HepG2 (cell line): ENCODE data around the gene APLP1. TPM values are rescaled to one million over a fixed set of nuclear protein-coding genes. Genes with fewer than 3 reads are reported as not detected.

ENCODE experiments used
- ATAC-seq: fragments of 200-7000 bp; cut with Tn5 transposase; 3 replicates; pipeline ENCODE4 v1.9.1; 2020; ENCODE audit warnings: mild to moderate bottlenecking, moderate library complexity
- Bru-seq: library from RNA; stranded (reverse); fragments of 400-500 nt; gene quantifications from one replicate; lab custom pipeline; 2021; lab: Mats Ljungman, UMichigan
- BruChase-seq, 2 experiments: library from RNA; stranded (reverse); fragments of 400-500 nt; gene quantifications; one replicate each; lab custom pipeline; 2021; lab: Mats Ljungman, UMichigan
- BruUV-seq: library from RNA; stranded (reverse); fragments of 400-500 nt; replicated peaks from 2 replicates; lab custom pipeline; 2021; lab: Mats Ljungman, UMichigan
- CTCF ChIA-PET: fragments of 300-600 bp; formaldehyde crosslinking; extraction: SDS; loops from one replicate; lab custom pipeline; 2021; ENCODE audit warnings: low total read pairs, inconsistent platforms, low intra/inter-chr PET ratio; lab: Yijun Ruan, JAX
- POLR2A ChIA-PET: fragments of 350-600 bp; sonication (Branson Sonifier 250); formaldehyde crosslinking; loops from one replicate; lab custom pipeline; 2020; ENCODE audit warnings: antibody characterized with exemption, inconsistent platforms; lab: Yijun Ruan, JAX
- DNase-seq: peaks from one replicate; pipeline ENCODE4 v3.0.0-alpha.2; 2015; ENCODE audit warnings: low spot score
- FAIRE-seq: peaks from 3 replicates; lab custom pipeline; 2011; peaks lifted over from hg19 to GRCh38; lab: Jason Lieb, UNC
- H2AFZ ChIP-seq: one replicate; pipeline ENCODE4 v1.6.1; 2011; ENCODE audit warnings: low read length, inconsistent platforms
- H3K27ac ChIP-seq: fragments of 300-600 bp; 3 replicates; pipeline ENCODE4 v1.8.0; 2011; ENCODE audit warnings: mixed run types, mild to moderate bottlenecking, mixed read lengths, low read length, inconsistent platforms; ENCODE audit not compliant: insufficient read depth; ENCODE audit errors: extremely low read length
- H3K27me3 ChIP-seq, 2 experiments: fragments of 200-600 bp in 1 of 2; 2 replicates in 1 of 2; 3 replicates in 1 of 2; pipeline versions ENCODE4 v1.6.0 to v1.8.0; 2011; ENCODE audit warnings: low read length in 2 of 2, mild to moderate bottlenecking in 2 of 2, moderate library complexity in 2 of 2, inconsistent platforms in 1 of 2; ENCODE audit not compliant: insufficient read depth in 2 of 2, control insufficient read depth in 1 of 2
- H3K36me3 ChIP-seq, 2 experiments: fragments of 200-600 bp in 1 of 2; replicated peaks in 1 of 2; 2 replicates in 1 of 2; 3 replicates in 1 of 2; pipeline versions ENCODE4 v1.5.1 to v1.8.0; 2011; ENCODE audit warnings: low read length in 2 of 2, inconsistent platforms in 1 of 2; ENCODE audit not compliant: insufficient read depth in 2 of 2, control insufficient read depth in 1 of 2
- H3K4me1 ChIP-seq: 2 replicates; pipeline ENCODE4 v1.5.1; 2012; ENCODE audit warnings: low read length, inconsistent platforms; ENCODE audit not compliant: insufficient read depth
- H3K4me2 ChIP-seq: 2 replicates; pipeline ENCODE4 v1.6.0; 2011; ENCODE audit warnings: low read depth, low read length, inconsistent platforms
- H3K4me3 ChIP-seq, 3 experiments: fragments of 200-600 bp in 1 of 3; sonication (generic), shearing (Covaris generic) in 1 of 3; replicated peaks in 1 of 3; 2 replicates each; pipeline ENCODE4 v1.5.1; 2011 to 2016; ENCODE audit warnings: low read length in 3 of 3, inconsistent platforms in 2 of 3, low read depth in 2 of 3, mild to moderate bottlenecking in 2 of 3, control low read depth in 1 of 3, mixed read lengths in 1 of 3; ENCODE audit not compliant: insufficient read depth in 1 of 3
- H3K79me2 ChIP-seq: one replicate; pipeline ENCODE4 v1.6.1; 2011; ENCODE audit warnings: low read length, inconsistent platforms; ENCODE audit not compliant: insufficient read depth
- H3K9ac ChIP-seq: 2 replicates; pipeline ENCODE4 v1.6.0; 2011; ENCODE audit warnings: mild to moderate bottlenecking, low read depth, low read length, inconsistent platforms; ENCODE audit not compliant: insufficient read depth
- H3K9me3 ChIP-seq: 2 replicates; pipeline ENCODE4 v1.5.1; 2012; ENCODE audit warnings: mild to moderate bottlenecking, low read length
- H4K20me1 ChIP-seq: 2 replicates; pipeline ENCODE4 v1.6.0; 2011; ENCODE audit warnings: inconsistent platforms, mild to moderate bottlenecking, low read length, moderate library complexity; ENCODE audit not compliant: insufficient read depth
- HNRNPUL1 ChIP-seq: fragments of 200-400 bp; formaldehyde crosslinking; IDR thresholded peaks from 2 replicates; pipeline ENCODE4 v1.6.1; 2017; ENCODE audit warnings: low read depth, mild to moderate bottlenecking, low read length, moderate library complexity
- NFATC3 ChIP-seq: sonication (generic); formaldehyde crosslinking; IDR thresholded peaks from 2 replicates; pipeline ENCODE4 v1.5.1; 2020; ENCODE audit warnings: mild to moderate bottlenecking, missing genetic modification reagents
- ZFP62 ChIP-seq: sonication (generic); formaldehyde crosslinking; IDR thresholded peaks from 2 replicates; pipeline ENCODE4 v1.4.0; 2020; ENCODE audit warnings: missing genetic modification reagents
- ZNF326 ChIP-seq: sonication (generic); formaldehyde crosslinking; IDR thresholded peaks from 2 replicates; pipeline ENCODE4 v1.4.0; 2020; ENCODE audit warnings: missing genetic modification reagents, borderline replicate concordance
- WGBS: methylation state at CpG from one replicate; pipeline ENCODE4 v1.1.6; 2017; ENCODE audit warnings: low lambda C conversion rate; 5-methylcytosine and 5-hydroxymethylcytosine counted together
- in situ Hi-C: cut with HindIII; loops from 2 replicates; pipeline ENCODE4 v1.10.0; 2017; ENCODE audit warnings: low pct_unique_long_range_greater_than_20kb; ENCODE audit not compliant: extremely low pct_ligation_motif_present
- intact Hi-C: fragments of 100-400 bp; cut with micrococcal nuclease; formaldehyde crosslinking; loops from one replicate; pipeline ENCODE4 v1.10.0; 2022; ENCODE audit not compliant: unreplicated experiment
- long read RNA-seq, 2 experiments: library from RNA in 1 of 2; library from polyadenylated mRNA in 1 of 2; stranded (forward) in 1 of 2; unstranded in 1 of 2; transcript quantifications; one replicate each; pipeline ENCODE4 v2.0.0, GENCODE V29; 2019 to 2022
- polyA minus RNA-seq, 3 experiments: library from RNA; depleted of rRNA, polyadenylated mRNA; stranded (reverse); fragments of >200 nt; gene quantifications; 2 replicates each; pipeline ENCODE4 v1.2.3, GENCODE V29; 2011; ENCODE audit warnings: low replicate concordance in 1 of 3
- polyA plus RNA-seq, 8 experiments: library from polyadenylated mRNA; depleted of rRNA in 3 of 8; stranded (reverse) in 7 of 8; unstranded in 1 of 8; fragments of >200 nt; fragmentation: Illumina TruSeq in 4 of 8; extraction: Trizol in 4 of 8; gene quantifications; 2 replicates each; pipeline versions ENCODE4 v1.2.1 to v1.2.3, GENCODE V29; 2011 to 2016; ENCODE audit warnings: low read depth in 4 of 8, missing spikeins in 1 of 8, mixed read lengths in 1 of 8; ENCODE audit not compliant: insufficient read depth in 1 of 8
- total RNA-seq, 5 experiments: library from RNA; depleted of rRNA; stranded (reverse); fragments of >200 nt; fragmentation: Illumina TruSeq; extraction: Trizol; gene quantifications; 2 replicates each; pipeline ENCODE4 v1.2.3, GENCODE V29; 2016; ENCODE audit warnings: low read depth in 1 of 5
- TF ChIP-seq, protein P1 (sequence below): sonication (generic); formaldehyde crosslinking; IDR thresholded peaks from 2 replicates; pipeline ENCODE4 v1.8.1; 2023; ENCODE audit warnings: mild to moderate bottlenecking, missing genetic modification reagents
- TF ChIP-seq, protein P2 (sequence below): sonication (generic); formaldehyde crosslinking; IDR thresholded peaks from 2 replicates; pipeline ENCODE4 v1.4.0; 2020; ENCODE audit warnings: missing genetic modification reagents
- TF ChIP-seq, protein P3 (sequence below): sonication (generic); formaldehyde crosslinking; IDR thresholded peaks from 2 replicates; pipeline ENCODE4 v1.5.1; 2020; ENCODE audit warnings: missing genetic modification reagents, mild to moderate bottlenecking, borderline replicate concordance
- TF ChIP-seq, protein P4 (sequence below): sonication (generic); formaldehyde crosslinking; IDR thresholded peaks from 2 replicates; pipeline ENCODE4 v1.8.0; 2022; ENCODE audit warnings: mild to moderate bottlenecking, missing genetic modification reagents

Gene APLP1
- total RNA-seq (2016; rRNA removed; fragmentation: Illumina TruSeq; extraction: Trizol) (2.3 and 2.9 TPM in 2 replicates), polyA plus RNA-seq (2011; rRNA removed) (2.0 and 3.1 TPM in 2 replicates), polyA minus RNA-seq (2011; rRNA and poly(A)+ RNA removed; ENCODE audit: low replicate concordance) (0.51 and 2.8 TPM in 2 replicates), Bru-seq, nascent RNA (percentile 31 among the genes with signal in this experiment), BruChase-seq, experiment 1, labeled RNA remaining after a 6-hour chase (percentile 43 among the genes with signal in this experiment), BruChase-seq, experiment 2, labeled RNA remaining after a 2-hour chase (percentile 38 among the genes with signal in this experiment)
- 0.79 and 1.7 TPM in 2 replicates for total RNA-seq (2016; cell fraction: cytosol; rRNA removed; fragmentation: Illumina TruSeq; extraction: Trizol; ENCODE audit: low read depth)
- total RNA-seq (2016; cell fraction: insoluble cytoplasmic fraction; rRNA removed; fragmentation: Illumina TruSeq; extraction: Trizol), result 0.65 and 3.2 TPM in 2 replicates
- 0.83 and 1.4 TPM in 2 replicates for total RNA-seq (2016; cell fraction: membrane; rRNA removed; fragmentation: Illumina TruSeq; extraction: Trizol)
- total RNA-seq (2016; cell fraction: nucleus; rRNA removed; fragmentation: Illumina TruSeq; extraction: Trizol), result 2.7 and 3.8 TPM in 2 replicates
- 1.0 and 2.3 TPM in 2 replicates for polyA plus RNA-seq (2011; cell fraction: cytosol; rRNA removed)
- 2.4 and 4.2 TPM in 2 replicates for polyA plus RNA-seq (2011; cell fraction: nucleus; rRNA removed)
- polyA plus RNA-seq (2012), result 0.70 and 1.2 TPM in 2 replicates
- 1.1 and 1.4 TPM in 2 replicates for polyA plus RNA-seq (2016; cell fraction: cytosol; fragmentation: Illumina TruSeq; extraction: Trizol; ENCODE audit: low read depth)
- 1.4 and 4.4 TPM in 2 replicates for polyA plus RNA-seq (2016; cell fraction: insoluble cytoplasmic fraction; fragmentation: Illumina TruSeq; extraction: Trizol; ENCODE audit: low read depth)
- 2.2 and 3.5 TPM in 2 replicates for polyA plus RNA-seq (2016; cell fraction: membrane; fragmentation: Illumina TruSeq; extraction: Trizol; ENCODE audit: low read depth)
- polyA plus RNA-seq (2016; cell fraction: nucleus; fragmentation: Illumina TruSeq; extraction: Trizol; ENCODE audit: insufficient read depth, low read depth), result 9.5 and 10.5 TPM in 2 replicates
- 0.35 and 1.8 TPM in 2 replicates for polyA minus RNA-seq (2011; cell fraction: cytosol; rRNA and poly(A)+ RNA removed)
- 1.2 TPM in 1 of 2 replicates, not detected in the other for polyA minus RNA-seq (2011; cell fraction: nucleus; rRNA and poly(A)+ RNA removed)
- long read RNA-seq, experiment 1, partial matches to known transcripts, result 0 of 3 reads
- long read RNA-seq, experiment 1, other reads (novel, unspliced or antisense), result 2 of 3 reads
- long read RNA-seq, experiment 2, partial matches to known transcripts, result 1 of 6 reads
- long read RNA-seq, experiment 2, other reads (novel, unspliced or antisense), result 5 of 6 reads

DNA sequence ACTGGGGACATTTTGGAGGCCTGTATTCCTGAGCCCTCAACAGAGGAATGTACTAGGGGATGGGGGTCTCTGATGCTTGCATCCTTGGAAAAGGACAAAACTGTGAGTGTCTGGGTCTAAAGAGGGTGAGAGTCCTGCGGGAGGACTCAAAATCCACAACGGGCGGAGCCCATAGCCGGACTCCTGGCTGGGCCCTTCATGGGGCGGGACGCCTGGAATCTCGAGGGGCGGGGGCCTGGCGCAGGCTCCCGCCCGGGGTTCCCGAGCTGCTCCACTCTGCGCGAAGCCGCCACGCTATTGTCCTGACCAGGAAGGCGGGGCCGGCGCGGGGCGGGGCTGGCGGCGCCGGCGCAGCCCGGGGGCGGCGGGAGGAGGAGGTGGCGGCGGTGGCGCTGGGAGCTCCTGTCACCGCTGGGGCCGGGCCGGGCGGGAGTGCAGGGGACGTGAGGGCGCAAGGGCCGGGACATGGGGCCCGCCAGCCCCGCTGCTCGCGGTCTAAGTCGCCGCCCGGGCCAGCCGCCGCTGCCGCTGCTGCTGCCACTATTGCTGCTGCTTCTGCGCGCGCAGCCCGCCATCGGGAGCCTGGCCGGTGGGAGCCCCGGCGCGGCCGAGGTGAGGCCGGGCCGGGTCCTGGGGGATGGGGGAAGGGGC, at the start of gene APLP1:
Gene APLP1 (plus strand): TSS at position 403 of the 651 bp plus-strand sequence. CDS start 63 bp downstream, at position 466.
- no peak for FAIRE-seq
- TF ChIP-seq, protein P1, sequence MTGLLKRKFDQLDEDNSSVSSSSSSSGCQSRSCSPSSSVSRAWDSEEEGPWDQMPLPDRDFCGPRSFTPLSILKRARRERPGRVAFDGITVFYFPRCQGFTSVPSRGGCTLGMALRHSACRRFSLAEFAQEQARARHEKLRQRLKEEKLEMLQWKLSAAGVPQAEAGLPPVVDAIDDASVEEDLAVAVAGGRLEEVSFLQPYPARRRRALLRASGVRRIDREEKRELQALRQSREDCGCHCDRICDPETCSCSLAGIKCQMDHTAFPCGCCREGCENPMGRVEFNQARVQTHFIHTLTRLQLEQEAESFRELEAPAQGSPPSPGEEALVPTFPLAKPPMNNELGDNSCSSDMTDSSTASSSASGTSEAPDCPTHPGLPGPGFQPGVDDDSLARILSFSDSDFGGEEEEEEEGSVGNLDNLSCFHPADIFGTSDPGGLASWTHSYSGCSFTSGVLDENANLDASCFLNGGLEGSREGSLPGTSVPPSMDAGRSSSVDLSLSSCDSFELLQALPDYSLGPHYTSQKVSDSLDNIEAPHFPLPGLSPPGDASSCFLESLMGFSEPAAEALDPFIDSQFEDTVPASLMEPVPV, result no peak
- TF ChIP-seq ZFP62, result no peak
- TF ChIP-seq, protein P2, sequence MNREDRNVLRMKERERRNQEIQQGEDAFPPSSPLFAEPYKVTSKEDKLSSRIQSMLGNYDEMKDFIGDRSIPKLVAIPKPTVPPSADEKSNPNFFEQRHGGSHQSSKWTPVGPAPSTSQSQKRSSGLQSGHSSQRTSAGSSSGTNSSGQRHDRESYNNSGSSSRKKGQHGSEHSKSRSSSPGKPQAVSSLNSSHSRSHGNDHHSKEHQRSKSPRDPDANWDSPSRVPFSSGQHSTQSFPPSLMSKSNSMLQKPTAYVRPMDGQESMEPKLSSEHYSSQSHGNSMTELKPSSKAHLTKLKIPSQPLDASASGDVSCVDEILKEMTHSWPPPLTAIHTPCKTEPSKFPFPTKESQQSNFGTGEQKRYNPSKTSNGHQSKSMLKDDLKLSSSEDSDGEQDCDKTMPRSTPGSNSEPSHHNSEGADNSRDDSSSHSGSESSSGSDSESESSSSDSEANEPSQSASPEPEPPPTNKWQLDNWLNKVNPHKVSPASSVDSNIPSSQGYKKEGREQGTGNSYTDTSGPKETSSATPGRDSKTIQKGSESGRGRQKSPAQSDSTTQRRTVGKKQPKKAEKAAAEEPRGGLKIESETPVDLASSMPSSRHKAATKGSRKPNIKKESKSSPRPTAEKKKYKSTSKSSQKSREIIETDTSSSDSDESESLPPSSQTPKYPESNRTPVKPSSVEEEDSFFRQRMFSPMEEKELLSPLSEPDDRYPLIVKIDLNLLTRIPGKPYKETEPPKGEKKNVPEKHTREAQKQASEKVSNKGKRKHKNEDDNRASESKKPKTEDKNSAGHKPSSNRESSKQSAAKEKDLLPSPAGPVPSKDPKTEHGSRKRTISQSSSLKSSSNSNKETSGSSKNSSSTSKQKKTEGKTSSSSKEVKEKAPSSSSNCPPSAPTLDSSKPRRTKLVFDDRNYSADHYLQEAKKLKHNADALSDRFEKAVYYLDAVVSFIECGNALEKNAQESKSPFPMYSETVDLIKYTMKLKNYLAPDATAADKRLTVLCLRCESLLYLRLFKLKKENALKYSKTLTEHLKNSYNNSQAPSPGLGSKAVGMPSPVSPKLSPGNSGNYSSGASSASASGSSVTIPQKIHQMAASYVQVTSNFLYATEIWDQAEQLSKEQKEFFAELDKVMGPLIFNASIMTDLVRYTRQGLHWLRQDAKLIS, result no peak
- TF ChIP-seq NFATC3 (CRISPR knock-in tag), result no peak
- TF ChIP-seq HNRNPUL1, result no peak
- TF ChIP-seq, protein P3, sequence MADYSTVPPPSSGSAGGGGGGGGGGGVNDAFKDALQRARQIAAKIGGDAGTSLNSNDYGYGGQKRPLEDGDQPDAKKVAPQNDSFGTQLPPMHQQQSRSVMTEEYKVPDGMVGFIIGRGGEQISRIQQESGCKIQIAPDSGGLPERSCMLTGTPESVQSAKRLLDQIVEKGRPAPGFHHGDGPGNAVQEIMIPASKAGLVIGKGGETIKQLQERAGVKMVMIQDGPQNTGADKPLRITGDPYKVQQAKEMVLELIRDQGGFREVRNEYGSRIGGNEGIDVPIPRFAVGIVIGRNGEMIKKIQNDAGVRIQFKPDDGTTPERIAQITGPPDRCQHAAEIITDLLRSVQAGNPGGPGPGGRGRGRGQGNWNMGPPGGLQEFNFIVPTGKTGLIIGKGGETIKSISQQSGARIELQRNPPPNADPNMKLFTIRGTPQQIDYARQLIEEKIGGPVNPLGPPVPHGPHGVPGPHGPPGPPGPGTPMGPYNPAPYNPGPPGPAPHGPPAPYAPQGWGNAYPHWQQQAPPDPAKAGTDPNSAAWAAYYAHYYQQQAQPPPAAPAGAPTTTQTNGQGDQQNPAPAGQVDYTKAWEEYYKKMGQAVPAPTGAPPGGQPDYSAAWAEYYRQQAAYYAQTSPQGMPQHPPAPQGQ (CRISPR knock-in tag), result no peak
- TF ChIP-seq, protein P4, sequence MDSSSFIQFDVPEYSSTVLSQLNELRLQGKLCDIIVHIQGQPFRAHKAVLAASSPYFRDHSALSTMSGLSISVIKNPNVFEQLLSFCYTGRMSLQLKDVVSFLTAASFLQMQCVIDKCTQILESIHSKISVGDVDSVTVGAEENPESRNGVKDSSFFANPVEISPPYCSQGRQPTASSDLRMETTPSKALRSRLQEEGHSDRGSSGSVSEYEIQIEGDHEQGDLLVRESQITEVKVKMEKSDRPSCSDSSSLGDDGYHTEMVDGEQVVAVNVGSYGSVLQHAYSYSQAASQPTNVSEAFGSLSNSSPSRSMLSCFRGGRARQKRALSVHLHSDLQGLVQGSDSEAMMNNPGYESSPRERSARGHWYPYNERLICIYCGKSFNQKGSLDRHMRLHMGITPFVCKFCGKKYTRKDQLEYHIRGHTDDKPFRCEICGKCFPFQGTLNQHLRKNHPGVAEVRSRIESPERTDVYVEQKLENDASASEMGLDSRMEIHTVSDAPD (CRISPR knock-in tag), result no peak
- TF ChIP-seq ZNF326 (CRISPR knock-in tag), result no peak

More for the DNA sequence above, at the start of gene APLP1:
- peaks cover 16% of the 10 kb centered on the region for H3K4me1 ChIP-seq
- ChIA-PET POLR2A (no interaction called here), CTCF (no interaction called here)
- H3K27ac ChIP-seq, result no peak within 1 kb of the TSS
- intact Hi-C loops (no loop called here), in situ Hi-C loops (no loop called here)
- no peaks in the 10 kb centered on the region for H4K20me1 ChIP-seq
- H3K9ac ChIP-seq, result no peak within 1 kb of the TSS
- H3K9me3 ChIP-seq, result no peaks in the 10 kb centered on the region
- H3K4me3 ChIP-seq, result peak within 1 kb of the TSS; percentile 43 to 52 (median 47); a peak in 4 of 6 replicates
- 1% methylated on average over 8 of the region's 60 CpGs for WGBS
- peak within 1 kb of the TSS; percentile 61 for H3K4me2 ChIP-seq
- BruUV-seq, result no TSS peak
- ATAC-seq (peak; percentile 82), DNase-seq (peak; percentile 14)
- H3K79me2 ChIP-seq, result no peaks in the 10 kb centered on the region
- H3K27me3 ChIP-seq, result no peaks in the 10 kb centered on the region; a peak in 2 of 5 replicates
- no peak within 1 kb of the TSS for H2AFZ ChIP-seq
- no peaks in the 10 kb centered on the region for H3K36me3 ChIP-seq
